ENCODE measurements around the gene YPEL1.

DNA sequence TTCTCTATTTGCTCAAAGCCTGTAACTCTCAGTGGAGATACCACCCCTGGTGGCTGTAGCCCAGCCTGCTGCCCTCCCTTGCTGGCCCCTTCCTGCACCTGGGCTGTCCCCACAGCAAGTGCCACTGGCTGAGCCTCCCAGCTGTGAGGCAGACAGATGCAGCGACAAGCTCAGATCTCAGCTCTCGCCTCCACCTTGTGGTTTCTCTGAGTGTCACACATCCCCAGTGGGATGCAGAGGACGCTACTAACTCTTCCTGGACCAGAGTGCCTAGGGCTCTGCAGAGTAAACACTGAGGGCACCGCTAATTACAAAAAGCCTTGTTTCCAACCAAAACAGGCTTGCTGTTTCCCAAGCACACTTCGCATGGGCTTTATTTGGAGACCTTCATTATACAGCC is 8.9 kb downstream of the YPEL1 start:
- no peak for TF ChIP-seq CTCF (IDR thresholded peaks at IDR 0.05)
- TF ChIP-seq POLR2A (IDR thresholded peaks at IDR 0.05): no peak
